Fibroblast of lung (primary cell): Measurements from ENCODE around the gene MICAL2. TPM values are rescaled to one million over a fixed set of nuclear protein-coding genes. Genes with fewer than 3 reads are reported as not detected.

Experiments used
- DNase-seq, 2 donors: peaks; one replicate each; pipeline versions ENCODE4 v3.0.0 to v3.0.0-alpha.2; 2010; ENCODE audit warnings: low read depth in 2 of 2
- H2AFZ ChIP-seq: 2 replicates; pipeline ENCODE4 v1.5.1; 2012; ENCODE audit warnings: low read length, control low read depth, inconsistent platforms
- H3K27ac ChIP-seq: 2 replicates; pipeline ENCODE4 v1.5.1; 2011; ENCODE audit warnings: low read length, control low read depth; ENCODE audit not compliant: insufficient read depth
- H3K27me3 ChIP-seq: 2 replicates; pipeline ENCODE4 v1.5.1; 2011; ENCODE audit warnings: mild to moderate bottlenecking, low read length; ENCODE audit not compliant: control insufficient read depth, insufficient read depth
- H3K36me3 ChIP-seq: 2 replicates; pipeline ENCODE4 v1.5.1; 2011; ENCODE audit warnings: low read length; ENCODE audit not compliant: control insufficient read depth, insufficient read depth
- H3K4me1 ChIP-seq: 2 replicates; pipeline ENCODE4 v1.5.1; 2011; ENCODE audit warnings: low read length; ENCODE audit not compliant: control insufficient read depth, insufficient read depth; ENCODE audit errors: extremely low read depth
- H3K4me2 ChIP-seq: 2 replicates; pipeline ENCODE4 v1.5.1; 2011; ENCODE audit warnings: low read length, control low read depth; ENCODE audit not compliant: insufficient read depth; ENCODE audit errors: extremely low read depth
- H3K4me3 ChIP-seq, 4 experiments: fragments of 200-600 bp in 1 of 4; sonication (generic) in 1 of 4; replicated peaks in 1 of 4; 2 replicates each; pipeline ENCODE4 v1.5.1; 2011 to 2016; ENCODE audit warnings: low read length in 4 of 4, low read depth in 3 of 4, mild to moderate bottlenecking in 3 of 4, control low read depth in 2 of 4, inconsistent platforms in 1 of 4, mixed read lengths in 1 of 4; ENCODE audit not compliant: insufficient read depth in 1 of 4; ENCODE audit errors: control extremely low read depth in 1 of 4
- H3K79me2 ChIP-seq: 2 replicates; pipeline ENCODE4 v1.5.1; 2012; ENCODE audit warnings: mild to moderate bottlenecking, low read length, inconsistent platforms; ENCODE audit not compliant: control insufficient read depth, insufficient read depth
- H3K9ac ChIP-seq: 2 replicates; pipeline ENCODE4 v1.5.1; 2011; ENCODE audit warnings: mild to moderate bottlenecking, low read length, control low read depth; ENCODE audit not compliant: insufficient read depth
- H3K9me3 ChIP-seq: 2 replicates; pipeline ENCODE4 v1.5.1; 2012; ENCODE audit warnings: low read depth, low read length; ENCODE audit not compliant: control insufficient read depth, insufficient read depth
- H4K20me1 ChIP-seq: 2 replicates; pipeline ENCODE4 v1.5.1; 2011; ENCODE audit warnings: low read length; ENCODE audit not compliant: control insufficient read depth, insufficient read depth; ENCODE audit errors: extremely low read depth
- EZH2 ChIP-seq: IDR thresholded peaks from 2 replicates; pipeline ENCODE4 v1.5.1; 2012; ENCODE audit warnings: low read length, control low read depth, mild to moderate bottlenecking; ENCODE audit errors: missing control alignments
- polyA plus RNA-seq, 2 donors: library from polyadenylated mRNA; depleted of rRNA in 1 of 2; stranded (reverse) in 1 of 2; unstranded in 1 of 2; fragments of >200 nt; gene quantifications; 2 replicates each; pipeline ENCODE4 v1.2.1, GENCODE V29; 2011 to 2012; ENCODE audit warnings: missing spikeins in 1 of 2
- total RNA-seq: library from RNA; depleted of rRNA; stranded (reverse); fragments of >200 nt; gene quantifications from 2 replicates; pipeline ENCODE4 v1.2.1, GENCODE V29; 2014
- TF ChIP-seq, protein P1 (sequence below), 2 donors: IDR thresholded peaks in 1 of 2; conservative IDR thresholded peaks in 1 of 2; 1 replicate in 1 of 2; 2 replicates in 1 of 2; pipeline ENCODE4 v1.5.1; 2011 to 2012; ENCODE audit warnings: low read length in 2 of 2, control low read depth in 1 of 2, inconsistent platforms in 1 of 2, low read depth in 1 of 2, mild to moderate bottlenecking in 1 of 2

The MICAL2 gene
- total and polyA plus RNA-seq, 2 donors (not counting 1 experiment from before 2014, with no cell fraction given), result 78.5 to 275 TPM

DNA sequence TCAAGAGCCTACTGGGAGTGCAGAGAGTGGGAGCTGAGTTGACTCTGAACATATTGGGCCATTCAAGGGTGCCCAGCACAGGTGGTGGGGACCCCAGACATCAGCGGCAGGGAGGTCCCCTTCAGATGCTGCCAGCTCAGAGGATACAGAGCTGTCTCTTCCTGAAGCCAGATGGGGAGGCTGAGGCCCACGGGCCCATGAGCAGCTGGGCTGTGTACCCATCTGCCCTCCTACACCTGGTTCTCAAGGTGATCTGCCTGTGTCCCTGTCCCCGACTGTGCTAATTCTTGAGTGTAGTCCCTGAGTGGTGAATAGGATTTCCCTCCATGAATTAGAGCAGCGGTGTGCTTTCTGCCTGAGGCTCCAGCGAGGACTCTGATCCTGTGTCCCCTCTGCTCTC is 76.3 kb downstream of the MICAL2 start:
- no peaks in the 10 kb centered on the region for H4K20me1 ChIP-seq
- no peak overlapping the region for H3K9ac ChIP-seq
- DNase-seq, result no peak
- TF ChIP-seq EZH2, result no peak
- TF ChIP-seq, protein P1, sequence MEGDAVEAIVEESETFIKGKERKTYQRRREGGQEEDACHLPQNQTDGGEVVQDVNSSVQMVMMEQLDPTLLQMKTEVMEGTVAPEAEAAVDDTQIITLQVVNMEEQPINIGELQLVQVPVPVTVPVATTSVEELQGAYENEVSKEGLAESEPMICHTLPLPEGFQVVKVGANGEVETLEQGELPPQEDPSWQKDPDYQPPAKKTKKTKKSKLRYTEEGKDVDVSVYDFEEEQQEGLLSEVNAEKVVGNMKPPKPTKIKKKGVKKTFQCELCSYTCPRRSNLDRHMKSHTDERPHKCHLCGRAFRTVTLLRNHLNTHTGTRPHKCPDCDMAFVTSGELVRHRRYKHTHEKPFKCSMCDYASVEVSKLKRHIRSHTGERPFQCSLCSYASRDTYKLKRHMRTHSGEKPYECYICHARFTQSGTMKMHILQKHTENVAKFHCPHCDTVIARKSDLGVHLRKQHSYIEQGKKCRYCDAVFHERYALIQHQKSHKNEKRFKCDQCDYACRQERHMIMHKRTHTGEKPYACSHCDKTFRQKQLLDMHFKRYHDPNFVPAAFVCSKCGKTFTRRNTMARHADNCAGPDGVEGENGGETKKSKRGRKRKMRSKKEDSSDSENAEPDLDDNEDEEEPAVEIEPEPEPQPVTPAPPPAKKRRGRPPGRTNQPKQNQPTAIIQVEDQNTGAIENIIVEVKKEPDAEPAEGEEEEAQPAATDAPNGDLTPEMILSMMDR (conservative IDR thresholded peaks at IDR 0.05 in 1 of 2, IDR thresholded peaks at IDR 0.05 in 1 of 2; ENCODE audit: low read depth in 1 of 2, low read length in 2 of 2), result no peak
- H3K36me3 ChIP-seq, result peaks cover 2% of the 10 kb centered on the region
- no peaks in the 10 kb centered on the region for H3K27me3 ChIP-seq
- peak overlapping the region; percentile 27 for H3K27ac ChIP-seq
- peaks cover 27% of the 10 kb centered on the region for H3K79me2 ChIP-seq
- peaks cover 23% of the 10 kb centered on the region for H3K4me1 ChIP-seq
- H3K4me2 ChIP-seq, result no peak overlapping the region
- no peaks in the 10 kb centered on the region for H3K9me3 ChIP-seq
- no peak overlapping the region for H3K4me3 ChIP-seq
- H2AFZ ChIP-seq, result no peak overlapping the region

DNA sequence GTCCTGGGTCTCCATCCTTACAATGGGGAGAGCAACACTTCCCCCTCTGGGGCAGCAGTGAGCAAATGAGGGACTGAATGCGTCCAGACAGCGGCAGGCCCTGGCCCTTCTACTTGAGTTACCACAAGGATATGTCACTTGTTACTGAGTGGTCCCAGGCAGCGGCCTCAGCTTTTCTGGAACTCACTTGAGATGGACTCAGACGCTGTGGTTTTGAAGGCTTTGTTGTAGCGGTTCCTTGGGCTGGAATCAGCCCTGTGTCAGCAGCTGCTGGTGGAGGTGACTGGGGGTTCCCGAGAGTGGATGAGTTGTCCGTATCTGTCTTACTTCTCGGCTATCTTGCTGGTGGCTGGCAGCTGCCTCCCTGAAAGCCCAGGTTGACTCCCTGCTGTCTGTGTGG is 77.0 kb downstream of the MICAL2 start:
- peaks cover 3% of the 10 kb centered on the region for H3K36me3 ChIP-seq
- no peak overlapping the region for H3K27ac ChIP-seq
- no peaks in the 10 kb centered on the region for H3K9me3 ChIP-seq
- peak in 1 of 2 donors; percentile 93 for DNase-seq
- H3K4me2 ChIP-seq, result no peak overlapping the region
- no peak overlapping the region for H2AFZ ChIP-seq
- H3K9ac ChIP-seq, result no peak overlapping the region
- no peak for TF ChIP-seq EZH2
- TF ChIP-seq, protein P1 (conservative IDR thresholded peaks at IDR 0.05 in 1 of 2, IDR thresholded peaks at IDR 0.05 in 1 of 2; ENCODE audit: low read depth in 1 of 2, low read length in 2 of 2), result no peak
- no peaks in the 10 kb centered on the region for H4K20me1 ChIP-seq
- peaks cover 23% of the 10 kb centered on the region for H3K4me1 ChIP-seq
- no peaks in the 10 kb centered on the region for H3K27me3 ChIP-seq
- no peak overlapping the region for H3K4me3 ChIP-seq
- H3K79me2 ChIP-seq, result peaks cover 29% of the 10 kb centered on the region

DNA sequence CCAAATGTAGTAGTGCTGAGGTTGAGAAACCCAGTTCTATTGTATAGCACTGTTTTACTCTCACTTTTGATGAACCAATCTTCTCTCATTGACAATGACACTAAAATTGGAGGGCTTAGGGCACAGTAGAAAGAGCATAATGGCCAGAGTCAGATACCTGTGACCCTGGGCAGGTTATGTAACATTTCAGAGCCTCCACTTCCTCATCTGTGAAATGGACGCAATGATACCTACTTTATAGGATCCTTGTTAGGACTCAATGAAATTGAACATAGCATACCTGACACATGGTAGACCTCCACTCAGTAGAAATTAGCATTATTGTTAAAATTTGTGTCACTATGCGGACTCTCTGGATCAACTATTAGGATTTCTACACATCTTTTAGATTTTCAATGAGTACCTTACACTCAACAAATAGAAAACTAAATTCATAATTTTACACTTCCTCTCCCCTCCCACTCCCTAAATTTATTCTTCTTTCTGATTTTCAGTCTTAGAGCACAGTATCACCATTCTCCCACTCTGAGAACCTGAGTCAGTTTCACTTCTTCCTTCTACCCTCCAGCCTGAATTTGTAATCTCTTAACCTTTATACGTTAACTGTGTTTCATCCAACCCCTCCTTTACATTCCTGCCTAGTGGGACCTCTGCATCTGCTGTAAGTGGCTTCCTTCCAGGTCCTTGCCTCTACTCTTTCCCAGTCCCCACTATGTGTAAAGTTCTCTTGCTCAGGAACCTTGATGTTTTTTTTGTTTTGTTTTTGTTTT is 78.3 kb downstream of the MICAL2 start:
- TF ChIP-seq, protein P1 (conservative IDR thresholded peaks at IDR 0.05 in 1 of 2, IDR thresholded peaks at IDR 0.05 in 1 of 2; ENCODE audit: low read depth in 1 of 2, low read length in 2 of 2), result no peak
- Histone ChIP-seq H3K4me3 (no peak overlapping the region), H3K4me2 (no peak overlapping the region), H3K79me2 (peaks cover 34% of the 10 kb centered on the region), H2AFZ (no peak overlapping the region), H3K9me3 (no peaks in the 10 kb centered on the region), H4K20me1 (no peaks in the 10 kb centered on the region), H3K36me3 (peaks cover 3% of the 10 kb centered on the region), H3K27ac (no peak overlapping the region), H3K4me1 (peaks cover 14% of the 10 kb centered on the region), H3K27me3 (no peaks in the 10 kb centered on the region), H3K9ac (no peak overlapping the region)
- no peak for DNase-seq
